ENCODE data around the gene CD244. TPM values are rescaled to one million over a fixed set of nuclear protein-coding genes. Genes with fewer than 3 reads are reported as not detected.
"Not testable (repeated sequence)": the region's sequence is repeated elsewhere in the genome, so short reads cannot be mapped to it uniquely, and the experiment has no call there.

CD244 gene
- not detected in 2 replicates for total RNA-seq (2014; rRNA removed; shearing (Covaris generic))

- DNase-seq (ENCODE audit: low spot score), result peak; percentile 10
Observed at GRCh38 chr1:160862203-160863060, at the start of gene CD244. Gene CD244, minus strand, starts transcription at chr1:160862887. Its CDS starts 210 bp downstream, at chr1:160862677.

DNA sequence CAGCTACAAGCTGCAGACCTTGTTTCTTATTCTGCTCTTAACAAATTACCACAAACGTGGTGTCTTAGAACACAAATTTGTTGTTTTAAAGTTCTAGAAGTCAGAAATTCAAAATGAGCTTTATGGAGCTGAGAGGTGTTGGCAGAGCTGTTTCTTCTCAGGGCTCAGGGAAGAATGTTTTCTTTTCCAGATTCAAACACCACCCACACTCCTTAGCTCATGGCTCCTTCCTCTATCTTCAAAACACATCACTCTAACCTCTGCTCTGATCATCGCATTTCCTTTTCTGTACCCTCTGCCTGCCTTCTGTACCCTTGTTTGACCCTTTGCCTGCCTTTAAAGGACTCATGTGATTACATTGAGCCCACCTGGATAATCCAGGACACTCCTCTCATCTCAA lies 49.2 kb upstream of the CD244 start:
- no peak for DNase-seq (ENCODE audit: low spot score)

GRCh38 chr1:160911441-160911840 lies 48.8 kb upstream of the CD244 start:
- DNase-seq (ENCODE audit: low spot score), result no peak

GRCh38 chr1:160910170-160910750 lies 47.6 kb upstream of the CD244 start:
- DNase-seq (ENCODE audit: low spot score), result no peak

GRCh38 chr1:160907976-160908375 lies 45.3 kb upstream of the CD244 start:
- no peak for DNase-seq (ENCODE audit: low spot score)

DNA sequence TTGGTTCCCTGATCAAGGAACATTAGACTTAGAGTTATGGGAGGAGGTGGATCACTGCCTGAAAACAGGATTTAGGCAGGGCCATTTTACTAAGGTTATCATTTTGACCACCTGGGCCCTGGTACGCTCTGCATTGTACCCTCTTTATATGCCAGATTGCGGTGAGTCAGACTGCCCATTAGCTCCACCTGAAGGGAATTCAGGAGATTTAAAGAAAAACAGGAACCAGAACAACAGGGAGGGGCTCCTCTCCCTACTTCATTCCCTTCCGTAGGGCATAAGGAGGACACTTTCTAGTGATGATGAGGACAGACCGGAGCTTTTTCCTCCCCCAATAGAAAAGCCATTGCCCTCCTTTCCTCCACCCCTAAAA lies 42.9 kb upstream of the CD244 start:
- no peak for DNase-seq (ENCODE audit: low spot score)

DNA sequence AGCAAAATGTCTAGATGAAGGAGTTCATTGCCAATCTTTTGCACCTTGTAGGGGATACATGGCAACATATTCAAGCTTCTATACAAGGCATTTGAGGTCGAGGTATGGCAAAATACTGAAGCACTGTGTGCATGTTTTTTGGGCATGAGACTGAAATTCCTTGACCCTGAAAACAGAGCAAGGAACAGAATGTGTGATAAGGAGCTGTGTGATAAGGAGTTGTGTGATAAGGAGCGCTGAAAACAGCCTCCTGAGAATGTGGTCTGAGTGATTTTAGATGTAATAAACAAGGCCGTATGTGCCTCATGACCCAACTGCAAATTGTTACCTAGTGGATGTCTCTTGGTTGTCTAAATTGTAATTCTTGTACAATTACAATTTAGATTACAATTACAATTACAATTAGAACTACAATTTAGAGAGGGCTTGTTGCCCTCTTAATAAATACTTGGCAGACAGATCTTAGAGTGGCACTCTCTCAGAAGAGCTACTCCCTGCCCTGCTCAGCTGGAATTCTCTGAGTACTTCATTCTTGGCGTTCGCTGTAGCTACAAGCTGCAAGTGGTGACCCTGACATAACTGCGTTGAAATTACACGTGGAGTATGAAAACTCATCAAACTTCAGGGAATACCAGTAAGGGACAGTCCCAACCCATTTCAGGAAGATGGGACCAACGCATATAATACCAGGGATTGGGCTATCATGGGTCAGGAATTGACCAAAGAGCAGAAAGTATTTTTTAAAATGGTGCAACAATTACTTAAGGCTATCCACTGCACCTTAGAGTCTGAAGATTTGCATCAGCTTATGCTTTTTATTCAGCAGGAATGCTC lies 42.3 kb upstream of the CD244 start:
- no peak for DNase-seq (ENCODE audit: low spot score)

GRCh38 chr1:160902251-160902650 lies 39.6 kb upstream of the CD244 start:
- not testable (repeated sequence) for DNase-seq (ENCODE audit: low spot score)

DNA sequence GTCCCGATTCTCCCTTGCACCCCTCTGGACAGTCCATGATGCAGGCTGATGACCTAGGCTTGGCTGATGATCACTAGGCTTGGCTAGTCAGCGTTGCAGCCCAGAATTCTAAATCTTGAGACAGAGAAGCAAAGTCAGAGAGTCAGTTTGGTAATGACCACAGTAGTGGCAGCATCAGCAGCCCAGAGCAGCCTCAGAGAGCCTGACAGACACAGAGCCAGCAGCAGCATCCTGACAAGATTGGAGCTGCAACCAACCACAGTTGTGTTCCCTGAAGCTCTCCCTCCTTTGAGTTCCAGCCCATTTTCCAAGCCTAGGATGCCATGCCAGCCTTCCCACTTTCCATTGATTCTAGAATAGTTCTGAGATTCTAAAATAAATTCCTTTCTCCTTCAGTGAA lies 39.1 kb upstream of the CD244 start:
- DNase-seq (ENCODE audit: low spot score), result no peak

- DNase-seq (ENCODE audit: low spot score), result not testable (repeated sequence)
Observed at GRCh38 chr1:160900683-160901082, 38.0 kb upstream of the CD244 start.

DNA sequence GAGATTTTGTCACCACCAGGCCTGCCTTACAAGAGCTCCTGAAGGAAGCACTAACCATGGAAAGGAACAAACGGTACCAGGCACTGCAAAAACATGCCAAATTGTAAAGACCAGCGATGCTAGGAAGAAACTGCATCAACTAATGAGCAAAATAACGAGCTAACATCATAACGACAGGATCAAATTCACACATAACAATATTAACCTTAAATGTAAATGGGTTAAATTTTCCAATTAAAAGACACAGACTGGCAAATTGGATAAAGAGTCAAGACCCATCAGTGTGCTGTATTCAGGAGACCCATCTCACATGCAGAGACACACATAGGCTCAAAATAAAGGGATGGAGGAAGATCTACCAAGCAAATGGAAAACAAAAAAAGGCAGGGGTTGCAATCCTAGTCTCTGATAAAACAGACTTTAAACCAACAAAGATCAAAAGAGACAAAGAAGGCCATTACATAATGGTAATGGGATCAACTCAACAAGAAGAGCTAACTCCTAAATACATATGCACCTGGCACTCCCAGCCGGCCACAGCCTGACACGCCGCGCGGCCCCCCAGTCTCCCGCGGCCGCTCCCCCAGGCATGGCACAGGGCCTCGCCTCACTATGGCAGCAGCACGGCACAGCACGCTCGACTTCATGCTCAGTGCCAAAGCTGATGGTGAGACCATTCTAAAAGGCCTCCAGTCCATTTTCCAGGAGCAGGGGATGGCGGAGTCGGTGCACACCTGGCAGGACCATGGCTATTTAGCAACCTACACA lies 31.9 kb upstream of the CD244 start:
- not testable (repeated sequence) for DNase-seq (ENCODE audit: low spot score)

DNA sequence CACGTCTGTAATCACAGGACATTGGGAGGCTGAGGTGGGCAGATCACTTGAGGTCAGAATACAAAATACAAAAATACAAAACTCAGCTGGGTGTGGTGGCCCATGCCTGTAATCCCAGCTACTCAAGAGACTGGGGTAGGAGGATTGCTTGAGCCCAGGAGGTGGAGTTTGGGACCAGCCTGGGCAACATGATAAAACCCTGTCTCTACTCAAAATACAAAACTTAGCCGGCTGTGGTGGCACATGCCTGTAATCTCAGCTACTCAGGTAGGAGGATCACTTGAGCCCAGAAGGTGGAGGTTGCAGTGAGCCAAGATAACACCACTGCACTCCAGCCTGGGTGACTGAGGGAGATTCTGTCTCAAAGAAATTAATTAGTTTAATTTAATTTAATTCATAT lies 28.8 kb upstream of the CD244 start:
- DNase-seq (ENCODE audit: low spot score), result no peak

DNA sequence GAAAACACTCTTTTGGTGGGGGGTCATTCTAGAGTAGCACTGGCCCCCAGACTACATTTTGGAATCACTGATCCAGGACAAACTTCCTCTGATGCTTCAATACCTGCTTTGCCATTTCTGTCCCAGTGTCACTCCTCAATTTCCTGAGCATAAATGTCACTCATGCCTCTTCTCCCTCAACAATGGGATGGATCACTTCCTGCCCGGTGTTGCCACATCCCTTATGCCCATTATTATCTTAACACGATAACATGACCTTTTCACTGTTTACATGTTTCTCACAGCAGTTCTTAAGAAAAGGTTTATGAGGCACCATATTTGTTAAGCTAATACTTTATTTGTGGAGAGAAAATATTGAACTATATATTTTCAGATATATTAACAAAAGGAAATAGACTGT lies 26.2 kb upstream of the CD244 start:
- DNase-seq (ENCODE audit: low spot score), result no peak

DNA sequence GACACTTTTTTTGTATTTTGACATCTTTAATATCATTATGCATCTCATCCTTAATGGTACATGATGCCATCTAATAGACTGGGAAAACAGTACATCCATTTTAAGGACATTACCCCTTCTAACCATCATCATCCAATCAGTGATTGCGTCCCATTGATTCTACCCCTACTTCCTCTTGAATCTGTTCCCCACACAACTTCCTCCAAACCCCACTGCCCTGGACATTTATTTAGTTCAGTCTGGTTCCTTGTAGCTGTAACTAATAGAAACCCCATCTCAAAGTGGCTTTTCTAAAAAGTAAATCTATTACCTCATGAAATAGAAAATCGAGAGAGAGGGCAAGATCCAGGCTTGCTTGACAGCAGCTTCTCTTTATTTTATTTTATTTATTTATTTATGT lies 24.4 kb upstream of the CD244 start:
- DNase-seq (ENCODE audit: low spot score), result no peak

DNA sequence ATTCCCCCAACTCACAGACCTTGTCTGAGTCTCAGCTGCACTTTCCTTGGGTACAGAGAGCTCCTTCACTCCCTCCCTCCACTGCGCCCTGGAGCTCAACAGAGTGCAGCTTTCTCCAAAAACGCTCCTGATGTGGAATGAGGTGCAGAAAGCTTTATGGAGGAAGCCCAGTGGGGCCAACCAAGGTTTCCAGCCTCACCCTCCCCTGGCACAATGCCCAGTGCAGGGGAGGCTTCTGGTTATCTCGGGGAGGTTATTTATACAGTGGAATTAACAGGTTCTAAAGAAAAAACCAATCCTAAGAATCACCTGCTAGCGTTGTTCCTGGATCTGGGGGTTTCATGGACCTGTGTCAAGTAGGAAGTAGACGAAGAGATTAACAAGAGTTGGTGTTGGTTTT lies 22.4 kb upstream of the CD244 start, which contains the start of gene ITLN1:
ITLN1 (minus strand) TSS at position 139 of the 400 bp plus-strand sequence. CDS start 303 bp downstream, outside the sequence.
- no peak for DNase-seq (ENCODE audit: low spot score)

GRCh38 chr1:160884579-160884978 lies 21.9 kb upstream of the CD244 start:
- peak; percentile 38 for DNase-seq (ENCODE audit: low spot score)

GRCh38 chr1:160883581-160884513 lies 21.2 kb upstream of the CD244 start:
- DNase-seq (ENCODE audit: low spot score), result no peak

DNA sequence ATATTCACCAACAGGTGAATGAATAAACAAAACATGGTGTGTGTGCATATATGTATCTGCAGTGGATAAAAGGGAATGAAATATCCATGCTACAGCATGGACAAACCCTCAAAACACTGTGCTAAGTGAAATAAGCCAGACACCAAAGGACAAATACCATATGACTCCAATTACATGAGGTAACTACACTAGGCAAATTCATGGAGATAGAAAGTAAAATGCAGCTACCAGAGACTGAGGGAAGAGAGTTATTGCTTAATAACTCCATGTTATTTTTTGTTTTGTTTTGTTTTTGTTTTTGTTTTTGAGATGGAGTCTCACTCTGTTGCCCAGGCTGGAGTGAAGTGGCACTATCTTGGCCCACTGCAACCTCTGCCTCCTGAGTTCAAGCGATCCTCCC lies 19.9 kb upstream of the CD244 start:
- no peak for DNase-seq (ENCODE audit: low spot score)

DNA sequence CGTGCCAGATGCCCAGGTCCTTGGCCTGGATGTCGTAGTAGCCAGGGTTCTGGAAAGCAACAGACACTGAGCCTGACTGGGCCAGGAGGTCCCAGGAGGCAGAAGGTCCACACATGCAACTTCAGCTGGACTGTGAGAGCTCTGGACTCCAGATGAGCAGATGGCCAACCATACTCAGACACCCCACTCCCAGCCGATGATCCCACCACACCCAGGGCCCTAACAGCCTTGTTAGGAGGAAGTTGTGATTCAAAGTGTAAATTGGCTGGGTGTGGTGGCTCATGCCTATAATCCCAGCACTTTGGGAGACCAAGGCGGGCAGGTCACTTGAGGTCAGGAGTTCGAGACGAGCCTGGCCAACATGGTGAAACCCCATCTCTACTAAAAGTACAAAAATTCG lies 18.6 kb upstream of the CD244 start:
- DNase-seq (ENCODE audit: low spot score), result not testable (repeated sequence)

GRCh38 chr1:160880216-160880615 lies 17.5 kb upstream of the CD244 start:
- DNase-seq (ENCODE audit: low spot score), result no peak
